ENCODE data around the gene RUBCN.

- TF ChIP-seq CTCF (IDR thresholded peaks at IDR 0.05; ENCODE audit: borderline replicate concordance, extremely low read depth, low read length, poor library complexity, severe bottlenecking) (no peak), EZH2 (IDR thresholded peaks at IDR 0.05; ENCODE audit: borderline replicate concordance, low read depth, low read length, severe bottlenecking) (no peak)
Observed at GRCh38 chr3:197736491-197737318, at the start of gene RUBCN.

Measured in DND-41 (cell line).